OCI-LY3 (cell line): ENCODE data around the gene GMPR.

Source experiments
- EZH2phosphoT487 ChIP-seq: fragments of 200-600 bp; shearing (Covaris generic); IDR thresholded peaks from 2 replicates; pipeline ENCODE4 v1.6.1; 2018; ENCODE audit warnings: antibody characterized with exemption, mixed run types, low read depth
- TF ChIP-seq, protein P1 (sequence below): fragments of 200-600, 300-600 bp; sonication (generic); IDR thresholded peaks from 2 replicates; pipeline ENCODE4 v1.5.1; 2014; ENCODE audit warnings: antibody characterized with exemption, low read length, low read depth

DNA sequence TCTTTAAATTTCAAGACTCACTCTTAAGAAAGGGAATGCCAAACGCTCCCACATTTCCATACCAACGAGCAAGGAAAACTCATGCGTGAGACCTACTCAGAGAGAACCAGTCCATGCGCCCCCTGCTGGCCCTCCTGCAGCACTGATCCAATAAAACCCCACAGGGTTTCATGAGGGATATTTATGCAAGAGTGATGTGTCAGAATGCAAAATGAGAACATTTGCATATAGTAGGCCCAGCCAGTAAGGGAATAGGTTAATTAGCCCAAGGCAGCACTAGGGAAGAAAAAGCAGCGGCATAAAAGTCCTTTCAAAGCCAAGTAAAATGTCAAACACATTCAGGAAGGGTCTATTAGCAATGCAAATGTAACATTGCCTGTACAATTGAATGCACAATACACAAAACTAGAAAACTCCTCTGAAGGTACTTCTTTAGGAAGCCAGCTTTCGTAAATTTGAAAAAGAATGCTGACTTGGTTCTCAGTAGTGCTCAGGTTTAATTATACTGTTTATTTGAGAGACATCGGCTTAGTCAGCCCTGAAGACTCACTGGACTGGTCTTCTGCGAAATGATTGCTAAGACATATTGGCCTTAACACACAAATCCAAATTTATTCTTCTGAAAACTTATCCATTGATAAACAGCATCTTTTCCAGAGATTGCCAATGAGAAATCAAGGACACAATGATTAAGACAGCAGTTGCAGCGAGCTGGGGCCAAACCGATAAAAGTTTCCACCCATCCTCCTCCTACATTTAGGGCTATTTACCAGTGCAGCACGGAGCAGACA, 93.2 kb downstream of the GMPR start:
- TF ChIP-seq, protein P1, sequence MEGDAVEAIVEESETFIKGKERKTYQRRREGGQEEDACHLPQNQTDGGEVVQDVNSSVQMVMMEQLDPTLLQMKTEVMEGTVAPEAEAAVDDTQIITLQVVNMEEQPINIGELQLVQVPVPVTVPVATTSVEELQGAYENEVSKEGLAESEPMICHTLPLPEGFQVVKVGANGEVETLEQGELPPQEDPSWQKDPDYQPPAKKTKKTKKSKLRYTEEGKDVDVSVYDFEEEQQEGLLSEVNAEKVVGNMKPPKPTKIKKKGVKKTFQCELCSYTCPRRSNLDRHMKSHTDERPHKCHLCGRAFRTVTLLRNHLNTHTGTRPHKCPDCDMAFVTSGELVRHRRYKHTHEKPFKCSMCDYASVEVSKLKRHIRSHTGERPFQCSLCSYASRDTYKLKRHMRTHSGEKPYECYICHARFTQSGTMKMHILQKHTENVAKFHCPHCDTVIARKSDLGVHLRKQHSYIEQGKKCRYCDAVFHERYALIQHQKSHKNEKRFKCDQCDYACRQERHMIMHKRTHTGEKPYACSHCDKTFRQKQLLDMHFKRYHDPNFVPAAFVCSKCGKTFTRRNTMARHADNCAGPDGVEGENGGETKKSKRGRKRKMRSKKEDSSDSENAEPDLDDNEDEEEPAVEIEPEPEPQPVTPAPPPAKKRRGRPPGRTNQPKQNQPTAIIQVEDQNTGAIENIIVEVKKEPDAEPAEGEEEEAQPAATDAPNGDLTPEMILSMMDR: peak; percentile 85
- no peak for TF ChIP-seq EZH2phosphoT487
